HEK293 (cell line): ENCODE measurements around the gene ACR.
"Not testable (repeated sequence)": the region's sequence is repeated elsewhere in the genome, so short reads cannot be mapped to it uniquely, and the experiment has no call there.

Experiments used
- CTCF ChIA-PET: fragments of 350-600 bp; formaldehyde crosslinking; extraction: SDS; loops from one replicate; lab custom pipeline; 2021; ENCODE audit warnings: antibody characterized with exemption; lab: Yijun Ruan, JAX
- POLR2A ChIA-PET: fragments of 300-600 bp; formaldehyde crosslinking; extraction: SDS; loops from one replicate; lab custom pipeline; 2020; ENCODE audit warnings: antibody characterized with exemption, inconsistent platforms; lab: Yijun Ruan, JAX
- H3K27ac ChIP-seq: fragments of 200-500 bp; sonication (Bioruptor generic); 2 replicates; pipeline ENCODE4 v1.5.1; 2014; ENCODE audit warnings: low read depth, low read length, control low read depth, inconsistent platforms; ENCODE audit errors: extremely low read depth
- H3K36me3 ChIP-seq, 2 experiments: fragments of 200-500 bp in 1 of 2; sonication (Bioruptor generic) in 1 of 2; 1 replicate in 1 of 2; 2 replicates in 1 of 2; pipeline ENCODE4 v1.5.1; 2014 to 2017; ENCODE audit warnings: inconsistent platforms in 2 of 2, low read length in 2 of 2; ENCODE audit not compliant: control insufficient read depth in 2 of 2, insufficient read depth in 1 of 2
- H3K4me1 ChIP-seq: fragments of 200-500 bp; sonication (Bioruptor generic); 2 replicates; pipeline ENCODE4 v1.5.1; 2014; ENCODE audit warnings: mild to moderate bottlenecking, low read length, inconsistent platforms; ENCODE audit not compliant: control insufficient read depth, insufficient read depth
- H3K4me3 ChIP-seq: 2 replicates; pipeline ENCODE4 v1.5.1; 2011; ENCODE audit warnings: low read depth, mild to moderate bottlenecking, control low read depth, low read length, moderate library complexity
- H3K9me3 ChIP-seq: fragments of 200-500 bp; sonication (Bioruptor generic); 2 replicates; pipeline ENCODE4 v1.5.1; 2014; ENCODE audit warnings: low read depth, low read length, inconsistent platforms; ENCODE audit not compliant: control insufficient read depth, insufficient read depth
- CTCF ChIP-seq: fragments of 450-650 bp; formaldehyde crosslinking; IDR thresholded peaks from 2 replicates; pipeline ENCODE4 v1.5.1; 2016; ENCODE audit warnings: missing biosample characterization, missing genetic modification characterization
- HIC1 ChIP-seq: fragments of 450-650 bp; formaldehyde crosslinking; IDR thresholded peaks from 2 replicates; pipeline ENCODE4 v1.5.1; 2016; ENCODE audit warnings: missing biosample characterization, missing genetic modification characterization
- KLF17 ChIP-seq: fragments of 450-650 bp; formaldehyde crosslinking; IDR thresholded peaks from 2 replicates; pipeline ENCODE4 v1.5.1; 2016; ENCODE audit warnings: missing biosample characterization, missing genetic modification characterization
- KLF7 ChIP-seq: fragments of 450-650 bp; formaldehyde crosslinking; IDR thresholded peaks from 2 replicates; pipeline ENCODE4 v1.5.1; 2016; ENCODE audit warnings: missing biosample characterization, missing genetic modification characterization, borderline replicate concordance
- PATZ1 ChIP-seq: fragments of 450-650 bp; formaldehyde crosslinking; IDR thresholded peaks from 2 replicates; pipeline ENCODE4 v1.5.1; 2016; ENCODE audit warnings: missing biosample characterization, missing genetic modification characterization
- SP7 ChIP-seq: fragments of 450-650 bp; formaldehyde crosslinking; IDR thresholded peaks from 2 replicates; pipeline ENCODE4 v1.5.1; 2016; ENCODE audit warnings: missing biosample characterization, missing genetic modification characterization
- WT1 ChIP-seq: fragments of 450-650 bp; formaldehyde crosslinking; IDR thresholded peaks from 2 replicates; pipeline ENCODE4 v1.5.1; 2016; ENCODE audit warnings: missing biosample characterization, missing genetic modification characterization
- YY1 ChIP-seq: fragments of 450-650 bp; formaldehyde crosslinking; IDR thresholded peaks from 2 replicates; pipeline ENCODE4 v1.5.1; 2018; ENCODE audit warnings: missing biosample characterization, missing genetic modification characterization
- ZBTB20 ChIP-seq: fragments of 450-650 bp; formaldehyde crosslinking; IDR thresholded peaks from 2 replicates; pipeline ENCODE4 v1.5.1; 2016; ENCODE audit warnings: missing biosample characterization, missing genetic modification characterization
- ZBTB21 ChIP-seq: fragments of 450-650 bp; formaldehyde crosslinking; IDR thresholded peaks from 2 replicates; pipeline ENCODE4 v1.5.1; 2017; ENCODE audit warnings: missing biosample characterization, missing genetic modification characterization
- ZBTB48 ChIP-seq: fragments of 450-650 bp; formaldehyde crosslinking; IDR thresholded peaks from 2 replicates; pipeline ENCODE4 v1.5.1; 2016; ENCODE audit warnings: missing biosample characterization, missing genetic modification characterization
- ZEB2 ChIP-seq: fragments of 450-650 bp; formaldehyde crosslinking; IDR thresholded peaks from 2 replicates; pipeline ENCODE4 v1.5.1; 2016; ENCODE audit warnings: missing biosample characterization, missing genetic modification characterization
- ZFHX2 ChIP-seq: fragments of 450-650 bp; formaldehyde crosslinking; conservative IDR thresholded peaks from 2 replicates; pipeline ENCODE4 v1.5.1; 2016; ENCODE audit warnings: missing biosample characterization, missing genetic modification characterization
- ZNF335 ChIP-seq: fragments of 450-650 bp; formaldehyde crosslinking; conservative IDR thresholded peaks from 2 replicates; pipeline ENCODE4 v1.5.1; 2016; ENCODE audit warnings: missing biosample characterization, missing genetic modification characterization
- ZNF394 ChIP-seq: fragments of 450-650 bp; formaldehyde crosslinking; IDR thresholded peaks from 2 replicates; pipeline ENCODE4 v1.5.1; 2016; ENCODE audit warnings: missing biosample characterization, missing genetic modification characterization, mild to moderate bottlenecking, moderate library complexity, borderline replicate concordance
- ZNF629 ChIP-seq: fragments of 450-650 bp; formaldehyde crosslinking; IDR thresholded peaks from 2 replicates; pipeline ENCODE4 v1.5.1; 2017; ENCODE audit warnings: missing biosample characterization, missing genetic modification characterization
- ZNF639 ChIP-seq: fragments of 450-650 bp; formaldehyde crosslinking; IDR thresholded peaks from 2 replicates; pipeline ENCODE4 v1.5.1; 2016; ENCODE audit warnings: missing biosample characterization, missing genetic modification characterization
- ZNF692 ChIP-seq: fragments of 450-650 bp; formaldehyde crosslinking; IDR thresholded peaks from 2 replicates; pipeline ENCODE4 v1.5.1; 2016; ENCODE audit warnings: missing biosample characterization, missing genetic modification characterization

The ACR gene

GRCh38 chr22:50756949-50757491 lies 19.0 kb downstream of the ACR start (continued):
- TF ChIP-seq ZBTB21 (tag by site-specific recombination), result 0 out of 2 replicates have a peak, but pooled peaks have one; percentile 30
- peak; percentile 53; the same call in 1 of the 2 replicates for TF ChIP-seq YY1 (tag by site-specific recombination)
- TF ChIP-seq HIC1 (tag by site-specific recombination), result peak; percentile 39; the same call in 1 of the 2 replicates
- peak; percentile 57; the same call in 1 of the 2 replicates for TF ChIP-seq ZNF692 (tag by site-specific recombination)
- TF ChIP-seq CTCF (tag by site-specific recombination), result peak; percentile 94
- peak; percentile 85 for TF ChIP-seq PATZ1
- peak; percentile 82 for TF ChIP-seq KLF7 (tag by site-specific recombination)
- TF ChIP-seq ZFHX2 (tag by site-specific recombination), result peak; percentile 73
- TF ChIP-seq ZNF629, result peak; percentile 69
- TF ChIP-seq WT1, result peak; percentile 70; the same call in 1 of the 2 replicates
- peak; percentile 54; the same call in 1 of the 2 replicates for TF ChIP-seq ZNF394 (tag by site-specific recombination)
- TF ChIP-seq ZBTB20 (tag by site-specific recombination), result peak; percentile 93
- TF ChIP-seq ZEB2 (tag by site-specific recombination), result peak; percentile 91
- TF ChIP-seq KLF17, result peak; percentile 79
- TF ChIP-seq, all 188 proteins: peak for 57; not testable (repeated sequence) for 131

GRCh38 chr22:50759597-50760341 lies 21.8 kb downstream of the ACR start:
- H3K9me3 ChIP-seq, H3K27ac ChIP-seq, H3K36me3 ChIP-seq, H3K4me1 ChIP-seq, POLR2A ChIA-PET, H3K4me3 ChIP-seq: not testable (repeated sequence)
- CTCF ChIA-PET, result interaction anchor here (1.3 to 2.9 kb wide), 2 partner anchors 15 kb away, joined by 7 to 15 read pairs; no protein-coding TSS in a partner anchor
- TF ChIP-seq ZNF335 (tag by site-specific recombination) (0 out of 2 replicates have a peak, but pooled peaks have one; percentile 19), ZNF639 (0 out of 2 replicates have a peak, but pooled peaks have one; percentile 13), ZNF629 (0 out of 2 replicates have a peak, but pooled peaks have one; percentile 39), SP7 (tag by site-specific recombination) (peak; percentile 41; the same call in 1 of the 2 replicates), ZBTB48 (0 out of 2 replicates have a peak, but pooled peaks have one; percentile 47)
